ENCODE data around the gene DYDC1.
"Not testable (repeated sequence)": the region's sequence is repeated elsewhere in the genome, so short reads cannot be mapped to it uniquely, and the experiment has no call there.

DYDC1 gene

GRCh38 chr10:80344912-80345311 lies 11.6 kb downstream of the DYDC1 start:
- no peak overlapping the region for H3K4me3 ChIP-seq (ENCODE audit: low read depth, low read length)

GRCh38 chr10:80344276-80344675 lies 12.3 kb downstream of the DYDC1 start:
- H3K4me3 ChIP-seq (ENCODE audit: low read depth, low read length), result no peak overlapping the region

GRCh38 chr10:80333983-80334382 lies 22.6 kb downstream of the DYDC1 start:
- H3K4me3 ChIP-seq (ENCODE audit: low read depth, low read length), result no peak overlapping the region

GRCh38 chr10:80324891-80325364 lies 31.6 kb downstream of the DYDC1 start:
- no peak overlapping the region for H3K4me3 ChIP-seq (ENCODE audit: low read depth, low read length)

- no peak overlapping the region for H3K4me3 ChIP-seq (ENCODE audit: low read depth, low read length)
Measured at GRCh38 chr10:80324086-80324485, 32.5 kb downstream of the DYDC1 start.

- H3K4me3 ChIP-seq (ENCODE audit: low read depth, low read length), result no peak overlapping the region
Measured at GRCh38 chr10:80323311-80323710, 33.2 kb downstream of the DYDC1 start.

GRCh38 chr10:80322711-80323110 lies 33.8 kb downstream of the DYDC1 start:
- H3K4me3 ChIP-seq (ENCODE audit: low read depth, low read length), result no peak overlapping the region

- H3K4me3 ChIP-seq (ENCODE audit: low read depth, low read length), result no peak overlapping the region
Measured at GRCh38 chr10:80322158-80322557, 34.4 kb downstream of the DYDC1 start.

GRCh38 chr10:80321183-80321582 lies 35.4 kb downstream of the DYDC1 start:
- no peak overlapping the region for H3K4me3 ChIP-seq (ENCODE audit: low read depth, low read length)

- no peak overlapping the region for H3K4me3 ChIP-seq (ENCODE audit: low read depth, low read length)
Measured at GRCh38 chr10:80320377-80320776, 36.2 kb downstream of the DYDC1 start.

GRCh38 chr10:80319725-80320290 lies 36.7 kb downstream of the DYDC1 start:
- H3K4me3 ChIP-seq (ENCODE audit: low read depth, low read length), result no peak overlapping the region

- no peak overlapping the region for H3K4me3 ChIP-seq (ENCODE audit: low read depth, low read length)
Measured at GRCh38 chr10:80319318-80319717, 37.2 kb downstream of the DYDC1 start.

- no peak overlapping the region for H3K4me3 ChIP-seq (ENCODE audit: low read depth, low read length)
Measured at GRCh38 chr10:80318742-80319141, 37.8 kb downstream of the DYDC1 start.

- H3K4me3 ChIP-seq (ENCODE audit: low read depth, low read length), result no peak overlapping the region
Measured at GRCh38 chr10:80315391-80315790, 41.2 kb downstream of the DYDC1 start.

GRCh38 chr10:80313523-80313922 lies 43.0 kb downstream of the DYDC1 start:
- no peak overlapping the region for H3K4me3 ChIP-seq (ENCODE audit: low read depth, low read length)

GRCh38 chr10:80305989-80306388 lies 50.6 kb downstream of the DYDC1 start:
- not testable (repeated sequence) for H3K4me3 ChIP-seq (ENCODE audit: low read depth, low read length)

GRCh38 chr10:80296942-80297341 lies 59.6 kb downstream of the DYDC1 start:
- H3K4me3 ChIP-seq (ENCODE audit: low read depth, low read length), result no peak overlapping the region

GRCh38 chr10:80292607-80293239 lies 63.8 kb downstream of the DYDC1 start:
- H3K4me3 ChIP-seq (ENCODE audit: low read depth, low read length), result no peak overlapping the region

GRCh38 chr10:80290474-80291220 lies 65.9 kb downstream of the DYDC1 start:
- no peak overlapping the region for H3K4me3 ChIP-seq (ENCODE audit: low read depth, low read length)

GRCh38 chr10:80289451-80290287 lies 66.9 kb downstream of the DYDC1 start, which contains the start of gene MAT1A:
MAT1A (minus strand) TSS chr10:80289658; CDS start chr10:80289423, 235 bp downstream.
- H3K4me3 ChIP-seq (ENCODE audit: low read depth, low read length), result no peak within 1 kb of the TSS

- H3K4me3 ChIP-seq (ENCODE audit: low read depth, low read length), result no peak overlapping the region
Measured at GRCh38 chr10:80288849-80289248, 67.7 kb downstream of the DYDC1 start.
